ENCODE data around the gene STRADA. TPM values are rescaled to one million over a fixed set of nuclear protein-coding genes. Genes with fewer than 3 reads are reported as not detected.
A peak's percentile ranks its signal among the peaks of the same experiment; 100 is the strongest.

STRADA gene
- total and polyA plus RNA-seq, 5 experiments from 2014 or later, result 17.8 to 57.1 (median 24.5) TPM

DNA sequence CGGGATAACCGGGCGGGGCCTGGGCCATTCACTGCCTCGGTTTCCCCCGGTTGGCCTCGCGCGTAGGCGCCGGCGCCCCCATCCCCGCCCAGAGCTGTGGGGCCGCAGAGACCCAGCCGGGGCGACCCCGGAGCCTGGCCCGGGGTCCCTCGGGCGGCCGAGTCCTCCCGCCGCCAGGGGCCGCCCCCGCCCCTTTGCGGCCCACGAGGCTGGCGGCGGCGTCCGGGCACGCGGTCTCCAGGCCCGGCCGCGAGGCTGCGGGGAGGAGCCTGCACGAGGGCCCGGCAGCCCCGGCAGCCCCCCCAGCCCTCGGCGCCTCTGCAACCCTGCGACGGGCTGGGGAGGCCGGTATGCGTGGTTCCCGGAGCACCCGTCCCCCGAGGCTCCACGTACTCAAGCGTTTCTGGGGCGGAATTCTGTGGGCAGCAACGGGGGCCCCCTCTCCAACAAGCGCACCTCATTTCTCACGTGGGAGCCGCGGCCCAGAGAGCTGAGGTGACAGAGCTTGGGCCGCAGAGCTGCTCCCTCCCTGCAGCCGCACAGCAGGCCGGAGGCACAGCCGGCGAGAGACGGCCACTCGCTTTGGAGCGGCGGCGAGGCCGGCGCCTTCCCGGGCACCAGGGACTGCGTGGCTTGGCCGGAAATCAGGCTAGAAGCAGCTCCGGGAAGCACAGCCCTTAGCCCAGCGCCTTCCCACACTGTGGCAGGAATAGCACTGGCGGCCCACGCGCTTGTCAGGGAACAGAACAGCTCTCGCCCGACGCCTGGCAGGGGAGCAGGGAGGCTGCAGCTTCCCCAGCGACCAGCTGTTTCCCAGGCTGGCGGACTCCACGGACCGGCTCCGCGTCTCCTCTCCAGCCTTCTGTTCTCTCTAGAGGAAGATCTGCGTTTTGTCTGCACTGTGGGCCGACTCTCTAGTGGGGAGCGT is 40.8 kb downstream of the STRADA start:
- Mint-ChIP-seq H3K27ac (peak overlapping the region; percentile 88 to 99 (median 99)), H3K27me3 (no peaks in the 10 kb centered on the region), H3K9me3 (peaks cover 0 to 5% (median 0%) of the 10 kb centered on the region in 9 donors), H3K4me1 (peaks cover 43 to 72% (median 63%) of the 10 kb centered on the region in 4 donors), H3K4me3 (peak overlapping the region; percentile 90 to 98 (median 95)), H3K36me3 (peaks cover 0 to 57% (median 17%) of the 10 kb centered on the region in 3 donors)
- DNase-seq, result peak; percentile 54 to 75 (median 63)
- ATAC-seq, result peak; percentile 13 to 16
- POLR2A ChIA-PET, result interaction anchor here (0.6 to 18.5 kb wide), 21 partner anchors 4 to 805 kb away, joined by 3 to 1071 read pairs (median 5); partner anchors contain the start of genes CCDC47, CEP95, DCAF7 and DDX42

DNA sequence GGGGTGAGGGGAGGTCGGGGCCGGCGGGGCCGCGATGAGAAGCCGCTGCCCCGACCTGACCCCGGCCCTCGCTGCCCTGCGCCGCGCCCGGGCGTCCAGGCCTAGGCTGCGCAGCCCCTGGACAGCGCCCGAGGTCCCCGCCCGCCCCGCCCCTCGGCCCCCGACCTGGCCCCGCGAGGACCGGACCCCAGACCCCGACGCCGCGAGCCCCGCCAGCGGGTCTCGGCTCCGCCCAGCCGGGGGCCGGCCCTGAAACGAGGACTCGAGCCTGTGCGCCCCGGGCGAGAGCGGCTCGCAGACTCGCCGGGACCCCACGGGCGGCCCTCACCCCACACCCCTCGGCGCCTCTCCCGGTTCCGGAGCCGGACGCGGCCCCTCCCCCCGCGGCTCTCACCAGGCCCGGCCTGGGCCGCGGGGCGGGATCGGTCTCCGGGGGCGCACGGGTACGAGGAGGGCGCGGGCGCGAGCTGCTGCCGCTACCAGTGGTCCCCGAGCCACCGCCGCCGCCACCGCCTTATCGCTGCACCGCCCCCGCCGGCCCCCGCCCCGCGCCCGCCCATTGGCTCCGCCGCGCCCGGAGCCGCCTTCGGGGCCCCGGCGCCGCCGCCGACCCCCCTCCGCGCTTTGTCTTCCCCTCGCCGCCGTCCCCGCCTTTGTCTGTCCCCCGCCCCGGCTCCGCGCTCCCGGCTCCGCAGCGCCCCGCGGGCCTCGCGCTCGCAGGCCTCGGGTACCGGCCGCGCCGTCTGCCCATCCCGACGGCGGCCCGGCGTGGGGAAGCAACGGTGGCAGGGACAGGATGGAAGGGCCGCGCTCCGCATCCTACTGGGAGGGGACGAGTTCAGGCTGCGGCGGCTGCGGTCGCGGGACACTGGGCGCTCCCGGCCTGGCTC is 41.7 kb downstream of the STRADA start, which contains the start of gene LIMD2:
Gene LIMD2 (minus strand): TSS at position 488 of the 890 bp plus-strand sequence. CDS start 827 bp downstream, outside the sequence.
- peak within 1 kb of the TSS; percentile 96 to 99 (median 99) for H3K27ac Mint-ChIP-seq
- ATAC-seq, result peak; percentile 36 to 38
- H3K4me3 Mint-ChIP-seq, result peak within 1 kb of the TSS; percentile 90 to 100 (median 96)
- no peaks in the 10 kb centered on the region for H3K27me3 Mint-ChIP-seq
- POLR2A ChIA-PET, result interaction anchor here (0.6 to 15.3 kb wide), 13 partner anchors 10 to 806 kb away, joined by 3 to 1071 read pairs (median 26); partner anchors contain the start of genes CCDC47, CEP95, DCAF7 and DDX42
- H3K4me1 Mint-ChIP-seq, result peaks cover 43 to 72% (median 63%) of the 10 kb centered on the region in 4 donors
- H3K36me3 Mint-ChIP-seq, result peaks cover 0 to 59% (median 17%) of the 10 kb centered on the region in 3 donors
- peak; percentile 81 to 94 (median 88) for DNase-seq
- H3K9me3 Mint-ChIP-seq, result peaks cover 0 to 5% (median 0%) of the 10 kb centered on the region in 9 donors

DNA sequence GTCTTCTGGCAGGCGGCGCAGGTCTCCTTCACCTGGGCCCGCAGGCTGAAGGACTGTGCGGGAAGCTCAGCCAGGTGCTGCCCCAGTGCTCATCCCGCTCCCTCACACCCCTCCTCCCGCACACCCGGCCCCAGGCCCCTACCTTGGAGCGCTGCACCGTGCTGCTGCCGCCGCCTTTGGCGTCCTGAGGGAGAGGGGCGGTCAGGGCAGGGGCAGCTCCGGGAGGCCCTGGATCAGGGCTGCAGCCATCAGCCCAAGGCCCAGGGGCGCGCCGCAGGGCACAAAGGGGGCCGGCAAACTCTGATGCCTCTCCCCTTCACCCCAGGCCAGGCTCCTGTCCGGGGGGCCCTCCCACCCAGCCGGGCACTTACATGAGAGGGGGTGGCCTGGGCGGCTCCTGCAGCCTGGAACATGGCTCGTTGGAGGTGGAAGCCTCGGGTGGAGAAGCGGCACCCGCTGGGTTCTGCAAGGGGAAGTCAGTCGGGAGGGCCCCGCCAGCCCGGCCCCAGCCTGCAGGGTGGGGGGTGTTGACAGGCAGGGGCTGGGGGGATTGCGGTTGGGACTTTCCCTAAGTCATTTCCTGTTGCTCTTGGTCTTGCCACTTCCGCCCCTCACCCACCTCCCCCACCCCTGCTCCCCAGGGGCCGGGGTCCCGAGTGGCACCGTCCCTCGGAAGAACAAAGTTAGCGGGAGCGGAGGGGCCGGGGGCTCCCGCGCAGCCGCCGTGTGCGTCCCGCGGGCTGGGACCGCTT is 42.5 kb downstream of the STRADA start:
- peak; percentile 31 to 47 for ATAC-seq
- DNase-seq, result peak; percentile 82 to 98 (median 92)
- H3K4me3 Mint-ChIP-seq, result peak overlapping the region; percentile 95 to 100 (median 98)
- no peaks in the 10 kb centered on the region for H3K27me3 Mint-ChIP-seq
- POLR2A ChIA-PET, result interaction anchor here (0.6 to 15.3 kb wide), 25 partner anchors 11 to 807 kb away, joined by 3 to 1071 read pairs (median 9); partner anchors contain the start of genes CCDC47, CEP95, DDX42 and DDX5
- peaks cover 0 to 5% (median 0%) of the 10 kb centered on the region in 9 donors for H3K9me3 Mint-ChIP-seq
- peaks cover 0 to 54% (median 17%) of the 10 kb centered on the region in 3 donors for H3K36me3 Mint-ChIP-seq
- H3K27ac Mint-ChIP-seq, result peak overlapping the region; percentile 93 to 99 (median 98)
- peaks cover 46 to 76% (median 63%) of the 10 kb centered on the region in 4 donors for H3K4me1 Mint-ChIP-seq

DNA sequence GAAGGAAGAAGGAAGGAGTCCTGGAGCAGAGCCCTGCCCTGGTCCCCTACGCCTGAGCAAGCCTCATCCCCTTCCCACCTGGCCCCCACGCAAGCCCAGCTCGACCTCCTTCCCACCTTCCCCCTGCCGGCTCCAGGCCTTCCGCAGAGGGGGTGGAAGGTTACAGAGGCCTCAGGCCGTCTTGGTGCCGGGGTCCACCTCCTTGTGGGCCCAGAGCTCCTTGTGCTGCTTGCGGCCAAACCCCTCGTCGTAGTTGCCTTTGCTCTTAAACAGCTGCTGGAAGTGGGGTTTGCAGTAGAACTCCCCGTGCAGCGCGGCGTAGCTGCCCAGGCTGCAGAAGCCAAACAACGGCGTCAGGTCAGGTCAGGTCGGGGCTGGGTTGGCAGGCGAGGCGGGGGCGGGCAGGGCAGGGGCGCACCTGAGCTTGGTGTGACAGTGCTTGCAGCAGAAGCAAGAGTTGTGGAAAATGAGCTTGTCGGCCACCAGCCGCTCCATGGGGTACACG is 43.2 kb downstream of the STRADA start:
- H3K27me3 Mint-ChIP-seq, result no peaks in the 10 kb centered on the region
- POLR2A ChIA-PET, result interaction anchor here (0.6 to 15.3 kb wide), 26 partner anchors 10 to 808 kb away, joined by 3 to 1071 read pairs (median 6); partner anchors contain the start of genes CCDC47, CEP95, DDX42 and DDX5
- peaks cover 0 to 53% (median 14%) of the 10 kb centered on the region in 3 donors for H3K36me3 Mint-ChIP-seq
- ATAC-seq, result no peak
- H3K9me3 Mint-ChIP-seq, result peaks cover 0 to 5% (median 0%) of the 10 kb centered on the region in 9 donors
- H3K4me1 Mint-ChIP-seq, result peaks cover 41 to 76% (median 63%) of the 10 kb centered on the region in 4 donors
- H3K27ac Mint-ChIP-seq, result peak overlapping the region; percentile 95 to 99 (median 98)
- peak overlapping the region; percentile 95 to 100 (median 98) for H3K4me3 Mint-ChIP-seq
- DNase-seq, result peak in 5 of 10 donors; percentile 33 to 70 (median 41)

DNA sequence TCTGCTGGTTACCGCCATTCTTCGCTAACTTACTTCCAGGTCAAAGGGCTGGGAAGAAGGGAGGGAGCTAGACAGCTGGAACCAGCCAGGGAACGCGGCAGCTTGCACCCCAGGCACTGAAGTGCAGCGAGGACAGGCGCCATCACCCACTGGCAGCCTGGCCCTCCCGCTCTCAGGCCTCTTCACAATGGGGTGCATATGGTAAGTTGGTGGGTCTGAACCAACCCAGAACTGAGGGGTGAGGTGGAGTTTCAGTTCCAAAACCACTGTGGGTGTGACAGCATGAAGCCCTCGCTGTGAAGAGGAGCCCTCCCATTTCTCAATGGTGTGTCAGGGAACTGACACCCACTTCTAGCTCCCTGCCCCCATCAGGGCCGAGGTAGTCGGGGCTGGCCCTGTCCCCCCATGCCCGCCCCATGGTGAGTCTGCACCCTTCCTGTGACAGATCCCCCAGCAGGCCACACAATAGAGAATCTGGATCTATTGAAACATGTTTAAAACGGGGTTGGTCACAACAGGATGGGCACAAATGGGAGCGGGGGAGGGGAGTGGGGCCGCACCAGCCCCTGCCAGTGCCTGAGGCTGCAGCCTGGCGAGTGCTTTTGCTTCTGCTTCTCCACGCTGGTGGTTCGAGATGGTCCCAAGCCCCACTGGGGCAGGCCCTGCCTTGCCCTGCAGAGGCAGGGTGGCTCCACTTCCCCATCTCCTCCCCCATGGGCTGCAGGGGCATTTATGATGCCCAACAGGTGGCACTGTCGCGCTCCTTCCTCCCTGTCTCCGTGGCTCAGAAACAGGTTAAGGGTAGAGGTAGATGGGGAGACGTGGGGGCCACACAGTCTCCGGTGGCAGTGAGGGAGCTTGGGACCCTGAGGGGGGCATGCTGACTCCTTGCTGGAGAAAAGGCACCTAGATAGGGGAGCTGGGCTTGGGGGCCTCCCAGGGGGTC is 44.0 kb downstream of the STRADA start:
- DNase-seq, result peak; percentile 76 to 94 (median 90)
- POLR2A ChIA-PET, result interaction anchor here (0.5 to 15.3 kb wide), 31 partner anchors 11 to 808 kb away, joined by 3 to 1071 read pairs (median 5); partner anchors contain the start of genes CCDC47, CEP95, DCAF7 and DDX42
- Mint-ChIP-seq H3K27ac (peak overlapping the region; percentile 95 to 99 (median 98)), H3K4me1 (peaks cover 39 to 76% (median 63%) of the 10 kb centered on the region in 4 donors), H3K9me3 (peaks cover 0 to 5% (median 0%) of the 10 kb centered on the region in 9 donors), H3K4me3 (peak overlapping the region; percentile 95 to 100 (median 98)), H3K36me3 (peaks cover 0 to 49% (median 18%) of the 10 kb centered on the region in 3 donors), H3K27me3 (no peaks in the 10 kb centered on the region)
- peak; percentile 24 to 41 for ATAC-seq

DNA sequence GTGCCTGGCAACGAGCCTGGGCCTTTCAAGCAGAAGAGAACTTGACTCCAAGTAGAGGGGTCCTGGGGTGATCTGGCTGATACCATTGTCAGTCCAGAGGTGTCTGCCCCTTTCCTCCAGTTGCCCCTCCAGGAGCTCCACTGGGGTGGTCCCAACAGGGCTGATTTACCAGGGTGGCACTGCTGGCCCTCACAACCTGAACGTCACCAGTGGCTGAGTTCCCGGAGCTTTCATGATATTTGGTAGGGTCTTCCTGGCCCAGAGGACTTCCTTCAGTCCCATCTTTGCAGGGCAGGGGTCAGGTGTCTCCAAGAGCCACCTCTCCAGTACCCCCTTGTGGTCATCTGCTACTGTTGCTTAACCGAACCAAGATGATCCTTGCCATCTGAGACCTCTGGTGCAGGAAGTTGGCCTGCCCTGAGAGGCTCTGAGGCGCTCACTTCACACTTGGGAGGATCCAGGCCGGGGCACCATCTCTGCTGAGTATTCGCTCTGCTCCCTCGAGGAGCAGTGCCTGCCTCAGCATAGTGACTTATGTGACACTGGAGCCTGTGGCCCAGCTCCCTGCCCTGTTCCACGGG is 45.1 kb downstream of the STRADA start:
- ATAC-seq, result no peak
- peaks cover 37 to 74% (median 65%) of the 10 kb centered on the region in 4 donors for H3K4me1 Mint-ChIP-seq

DNA sequence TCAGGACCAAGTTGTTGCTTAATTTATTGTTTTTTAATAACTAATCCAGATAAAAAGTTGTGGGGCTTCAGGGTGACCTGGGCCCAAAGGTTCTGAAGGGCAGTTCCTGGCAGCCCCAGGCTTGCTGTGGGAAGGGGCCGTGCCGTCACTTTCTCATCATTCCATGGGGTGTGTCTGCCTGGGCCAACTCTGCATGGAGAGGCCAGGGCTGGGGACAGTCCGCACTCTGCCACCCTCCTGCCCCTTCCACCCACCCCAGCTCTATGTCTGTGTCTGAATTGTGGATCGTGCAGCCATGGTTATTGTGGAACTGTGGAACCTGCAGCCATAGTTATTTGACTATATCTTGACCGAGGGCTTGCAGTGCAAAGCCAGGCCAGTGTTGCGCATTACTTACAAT is 45.7 kb downstream of the STRADA start:
- no peak for ATAC-seq
- Mint-ChIP-seq H3K27me3 (no peaks in the 10 kb centered on the region), H3K4me1 (peaks cover 35 to 73% (median 65%) of the 10 kb centered on the region in 4 donors), H3K9me3 (peaks cover 0 to 2% (median 0%) of the 10 kb centered on the region in 9 donors), H3K36me3 (peaks cover 0 to 52% (median 18%) of the 10 kb centered on the region in 3 donors), H3K4me3 (peak overlapping the region; percentile 95 to 100 (median 98)), H3K27ac (peak overlapping the region; percentile 95 to 99 (median 98))
- DNase-seq, result peak in 3 of 10 donors; percentile 5 to 29 (median 20)
- POLR2A ChIA-PET, result interaction anchor here (0.9 to 15.3 kb wide), 24 partner anchors 9 to 450 kb away, joined by 3 to 1071 read pairs (median 5); partner anchors contain the start of genes CCDC47, DCAF7, DDX42 and FTSJ3

More for the DNA sequence above, 45.1 kb downstream of the STRADA start:
- Mint-ChIP-seq H3K27ac (peak overlapping the region; percentile 95 to 99 (median 98)), H3K9me3 (peaks cover 0 to 2% (median 0%) of the 10 kb centered on the region in 9 donors), H3K4me3 (peak overlapping the region; percentile 95 to 100 (median 98)), H3K36me3 (peaks cover 0 to 49% (median 18%) of the 10 kb centered on the region in 3 donors), H3K27me3 (no peaks in the 10 kb centered on the region)
- DNase-seq, result peak in 7 of 10 donors; percentile 40 to 77 (median 57)
- POLR2A ChIA-PET, result interaction anchor here (0.8 to 15.3 kb wide), 21 partner anchors 10 to 696 kb away, joined by 3 to 1071 read pairs (median 14); partner anchors contain the start of genes CCDC47, DCAF7, DDX42 and FTSJ3

DNA sequence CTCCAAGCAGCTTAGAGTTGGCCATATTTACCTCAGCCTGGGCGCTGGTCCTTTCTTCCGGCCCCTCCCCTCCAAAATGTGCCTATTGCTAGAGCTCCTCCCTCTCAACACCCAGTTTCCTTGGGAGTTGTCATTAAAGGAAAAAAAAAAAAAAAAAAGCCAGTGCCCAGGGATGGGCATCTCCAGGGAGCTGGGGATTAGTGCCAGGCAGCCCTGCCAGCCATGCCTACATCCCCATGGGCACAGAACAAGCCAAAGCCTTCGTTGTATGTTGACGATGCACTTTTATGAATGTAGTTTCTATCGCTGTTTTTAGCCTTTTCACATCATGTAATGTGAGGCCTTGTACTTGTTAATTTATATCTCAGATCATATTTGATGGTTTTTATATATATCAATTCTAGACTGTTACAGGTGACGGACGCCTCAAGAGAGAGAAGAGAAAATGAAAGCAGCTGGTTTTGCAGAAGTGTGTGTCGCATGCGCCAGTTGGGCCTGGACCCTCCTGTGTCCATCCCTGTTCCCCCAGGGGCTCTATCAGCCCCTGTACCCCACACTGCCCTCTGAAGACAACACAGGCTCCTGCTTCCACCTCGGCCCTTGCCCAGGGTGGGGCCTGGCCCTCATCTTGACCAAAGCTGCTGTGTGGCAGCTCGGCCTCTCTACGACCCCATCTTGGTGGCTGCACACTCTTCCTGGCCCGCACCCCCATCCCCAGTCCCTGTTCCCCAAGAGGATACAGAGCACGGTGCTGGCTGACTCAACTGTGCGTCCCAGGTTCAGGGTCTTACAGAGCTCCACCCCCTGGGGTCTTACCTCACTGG is 46.4 kb downstream of the STRADA start:
- DNase-seq (peak in 4 of 10 donors; percentile 9 to 41 (median 32)), ATAC-seq (no peak)
- H3K27me3 Mint-ChIP-seq, result no peaks in the 10 kb centered on the region
- H3K4me1 Mint-ChIP-seq, result peaks cover 35 to 72% (median 67%) of the 10 kb centered on the region in 4 donors
- POLR2A ChIA-PET, result interaction anchor here (0.6 to 15.3 kb wide), 42 partner anchors 9 to 451 kb away, joined by 3 to 1071 read pairs (median 4); partner anchors contain the start of genes CCDC47, DCAF7, DDX42 and FTSJ3
- peaks cover 0 to 2% (median 0%) of the 10 kb centered on the region in 9 donors for H3K9me3 Mint-ChIP-seq
- peak overlapping the region; percentile 93 to 99 (median 98) for H3K27ac Mint-ChIP-seq
- H3K4me3 Mint-ChIP-seq, result peak overlapping the region; percentile 64 to 100 (median 96)
- H3K36me3 Mint-ChIP-seq, result peaks cover 0 to 59% (median 21%) of the 10 kb centered on the region in 3 donors

Measured in naive thymus-derived CD8-positive, alpha-beta T cell (primary cell).